ENCODE data around the gene LRRC4C.

DNA sequence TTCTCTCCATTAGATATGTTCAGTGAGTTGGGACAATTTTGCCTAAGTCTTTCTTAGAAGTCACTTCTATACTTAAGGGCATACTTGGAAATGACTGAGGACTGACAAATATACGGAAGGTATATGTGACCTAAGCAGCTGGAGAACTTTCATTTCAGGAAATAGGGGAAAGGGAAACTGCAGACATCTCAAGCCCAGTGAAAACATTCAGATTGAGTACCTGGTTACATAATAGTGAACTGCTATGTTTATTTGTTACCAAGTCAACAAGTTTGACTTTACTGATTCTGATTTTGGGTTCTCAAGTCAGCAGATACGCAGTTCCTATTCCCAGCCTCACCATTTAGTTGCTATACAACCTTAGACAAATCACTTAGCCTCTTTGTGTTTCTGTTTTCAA is 1173.9 kb downstream of the LRRC4C start:
- TF ChIP-seq, protein P1, sequence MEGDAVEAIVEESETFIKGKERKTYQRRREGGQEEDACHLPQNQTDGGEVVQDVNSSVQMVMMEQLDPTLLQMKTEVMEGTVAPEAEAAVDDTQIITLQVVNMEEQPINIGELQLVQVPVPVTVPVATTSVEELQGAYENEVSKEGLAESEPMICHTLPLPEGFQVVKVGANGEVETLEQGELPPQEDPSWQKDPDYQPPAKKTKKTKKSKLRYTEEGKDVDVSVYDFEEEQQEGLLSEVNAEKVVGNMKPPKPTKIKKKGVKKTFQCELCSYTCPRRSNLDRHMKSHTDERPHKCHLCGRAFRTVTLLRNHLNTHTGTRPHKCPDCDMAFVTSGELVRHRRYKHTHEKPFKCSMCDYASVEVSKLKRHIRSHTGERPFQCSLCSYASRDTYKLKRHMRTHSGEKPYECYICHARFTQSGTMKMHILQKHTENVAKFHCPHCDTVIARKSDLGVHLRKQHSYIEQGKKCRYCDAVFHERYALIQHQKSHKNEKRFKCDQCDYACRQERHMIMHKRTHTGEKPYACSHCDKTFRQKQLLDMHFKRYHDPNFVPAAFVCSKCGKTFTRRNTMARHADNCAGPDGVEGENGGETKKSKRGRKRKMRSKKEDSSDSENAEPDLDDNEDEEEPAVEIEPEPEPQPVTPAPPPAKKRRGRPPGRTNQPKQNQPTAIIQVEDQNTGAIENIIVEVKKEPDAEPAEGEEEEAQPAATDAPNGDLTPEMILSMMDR (IDR thresholded peaks at IDR 0.05), result no peak
- no peak for TF ChIP-seq SIN3A (IDR thresholded peaks at IDR 0.05; ENCODE audit: borderline replicate concordance, insufficient read depth, low read depth, low read length)
- no peak for TF ChIP-seq TCF7L2 (IDR thresholded peaks at IDR 0.05; ENCODE audit: low read depth, low read length)
- TF ChIP-seq, protein P2, sequence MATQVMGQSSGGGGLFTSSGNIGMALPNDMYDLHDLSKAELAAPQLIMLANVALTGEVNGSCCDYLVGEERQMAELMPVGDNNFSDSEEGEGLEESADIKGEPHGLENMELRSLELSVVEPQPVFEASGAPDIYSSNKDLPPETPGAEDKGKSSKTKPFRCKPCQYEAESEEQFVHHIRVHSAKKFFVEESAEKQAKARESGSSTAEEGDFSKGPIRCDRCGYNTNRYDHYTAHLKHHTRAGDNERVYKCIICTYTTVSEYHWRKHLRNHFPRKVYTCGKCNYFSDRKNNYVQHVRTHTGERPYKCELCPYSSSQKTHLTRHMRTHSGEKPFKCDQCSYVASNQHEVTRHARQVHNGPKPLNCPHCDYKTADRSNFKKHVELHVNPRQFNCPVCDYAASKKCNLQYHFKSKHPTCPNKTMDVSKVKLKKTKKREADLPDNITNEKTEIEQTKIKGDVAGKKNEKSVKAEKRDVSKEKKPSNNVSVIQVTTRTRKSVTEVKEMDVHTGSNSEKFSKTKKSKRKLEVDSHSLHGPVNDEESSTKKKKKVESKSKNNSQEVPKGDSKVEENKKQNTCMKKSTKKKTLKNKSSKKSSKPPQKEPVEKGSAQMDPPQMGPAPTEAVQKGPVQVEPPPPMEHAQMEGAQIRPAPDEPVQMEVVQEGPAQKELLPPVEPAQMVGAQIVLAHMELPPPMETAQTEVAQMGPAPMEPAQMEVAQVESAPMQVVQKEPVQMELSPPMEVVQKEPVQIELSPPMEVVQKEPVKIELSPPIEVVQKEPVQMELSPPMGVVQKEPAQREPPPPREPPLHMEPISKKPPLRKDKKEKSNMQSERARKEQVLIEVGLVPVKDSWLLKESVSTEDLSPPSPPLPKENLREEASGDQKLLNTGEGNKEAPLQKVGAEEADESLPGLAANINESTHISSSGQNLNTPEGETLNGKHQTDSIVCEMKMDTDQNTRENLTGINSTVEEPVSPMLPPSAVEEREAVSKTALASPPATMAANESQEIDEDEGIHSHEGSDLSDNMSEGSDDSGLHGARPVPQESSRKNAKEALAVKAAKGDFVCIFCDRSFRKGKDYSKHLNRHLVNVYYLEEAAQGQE (IDR thresholded peaks at IDR 0.05; ENCODE audit: insufficient read depth in 1 of 2, low read depth in 2 of 2, low read length in 1 of 2), result no peak

Measured in Panc1 (cell line).